A204.1 (cell line): ENCODE results near the gene PDE8A.

Source experiments
- FAIRE-seq: peaks from 2 replicates; lab custom pipeline; 2012; peaks lifted over from hg19 to GRCh38; lab: Jason Lieb, UNC

PDE8A gene

DNA sequence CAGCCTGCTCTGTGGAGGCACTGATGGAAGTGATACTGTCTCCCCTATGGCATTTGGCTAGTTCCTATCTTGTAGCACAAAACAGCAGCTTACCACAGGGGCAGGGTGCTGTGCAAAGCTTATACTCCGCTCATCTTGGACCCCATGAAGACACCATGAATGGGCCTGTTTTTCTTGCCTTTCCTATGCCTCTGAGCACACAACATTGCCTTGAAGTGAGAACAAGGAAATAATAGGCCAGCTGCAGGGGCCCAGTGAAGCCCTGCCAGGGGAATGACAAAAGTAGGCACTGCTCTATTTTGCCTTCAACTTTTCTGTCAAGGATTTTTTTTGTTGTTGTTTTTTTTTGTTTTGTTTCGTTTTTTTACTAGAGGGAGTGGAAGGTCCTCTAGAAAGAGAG lies 110.3 kb downstream of the PDE8A start:
- FAIRE-seq = no peak

DNA sequence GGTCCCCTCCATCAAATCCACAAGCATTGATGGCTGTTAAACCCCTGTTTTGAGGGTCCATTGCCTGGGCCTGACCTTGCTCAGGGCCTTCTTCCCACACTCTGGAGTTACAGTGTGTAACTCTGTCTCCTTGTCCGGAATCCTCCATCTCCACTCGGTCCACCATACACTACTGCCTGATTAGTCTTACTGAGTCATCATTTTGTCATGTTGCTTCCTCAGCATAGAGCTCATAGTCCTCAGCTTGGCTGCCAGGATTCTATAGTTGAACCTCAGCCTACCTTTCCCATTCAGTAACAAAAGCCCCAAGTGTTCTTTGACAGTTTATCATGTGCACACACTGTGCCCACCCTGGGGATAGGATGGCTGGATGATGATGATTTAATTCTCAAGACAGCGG lies 113.0 kb downstream of the PDE8A start:
- FAIRE-seq = no peak

DNA sequence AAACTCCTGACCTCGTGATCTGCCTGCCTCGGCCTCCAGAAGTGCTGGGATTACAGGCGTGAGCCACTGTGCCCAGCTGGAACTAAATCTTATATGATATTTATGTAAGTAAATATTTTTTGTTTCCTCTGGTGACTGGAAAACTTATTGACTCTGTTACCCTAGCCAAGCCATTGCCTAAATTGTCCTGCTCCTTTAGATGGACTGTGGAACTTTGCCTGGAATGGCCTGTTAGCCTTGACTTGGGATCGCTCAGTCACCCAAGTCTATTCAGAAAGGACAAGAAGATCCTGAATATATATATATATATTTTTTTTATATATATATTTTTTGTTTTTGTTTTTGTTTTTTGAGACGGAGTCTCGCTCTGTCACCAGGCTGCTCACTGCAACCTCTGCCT lies 113.9 kb downstream of the PDE8A start:
- no peak for FAIRE-seq

DNA sequence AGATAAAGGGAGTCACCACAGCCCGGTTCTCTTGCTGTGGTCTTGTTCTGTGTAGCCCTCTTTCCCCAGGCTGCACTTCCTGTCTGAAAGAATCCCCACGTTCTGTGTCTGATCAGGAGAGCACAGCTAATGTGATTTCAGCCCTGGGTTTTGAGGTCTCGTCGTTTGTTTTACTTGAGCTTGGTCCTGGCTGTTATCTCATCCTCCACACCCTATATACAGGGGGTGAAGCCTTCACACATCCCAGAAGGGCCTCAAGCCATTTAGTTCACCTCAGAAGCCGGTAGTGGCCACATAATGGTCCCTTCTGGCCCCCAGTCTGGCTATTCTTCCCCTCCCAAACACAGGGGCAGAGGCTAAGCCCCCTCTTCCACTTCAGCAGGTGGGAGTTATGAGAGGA lies 115.6 kb downstream of the PDE8A start:
- FAIRE-seq = no peak

DNA sequence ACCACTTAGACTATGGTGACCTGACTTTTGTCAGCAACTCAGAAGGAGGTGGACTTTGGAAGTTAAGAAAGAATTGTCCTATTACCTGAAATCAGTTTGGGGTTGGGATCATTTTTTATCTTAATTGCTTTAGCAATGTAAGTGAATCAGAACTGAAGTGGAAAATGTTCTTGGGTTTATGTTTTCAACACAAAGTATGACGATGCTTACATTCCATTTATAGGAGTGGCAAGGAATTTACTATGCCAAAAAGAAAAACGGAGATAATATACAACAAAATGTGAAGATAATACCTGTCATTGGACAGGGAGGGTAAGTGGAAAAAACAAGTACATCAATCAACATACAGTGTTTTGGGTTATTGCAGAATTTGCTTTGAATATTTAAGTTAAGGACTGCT lies 116.1 kb downstream of the PDE8A start:
- FAIRE-seq = no peak

DNA sequence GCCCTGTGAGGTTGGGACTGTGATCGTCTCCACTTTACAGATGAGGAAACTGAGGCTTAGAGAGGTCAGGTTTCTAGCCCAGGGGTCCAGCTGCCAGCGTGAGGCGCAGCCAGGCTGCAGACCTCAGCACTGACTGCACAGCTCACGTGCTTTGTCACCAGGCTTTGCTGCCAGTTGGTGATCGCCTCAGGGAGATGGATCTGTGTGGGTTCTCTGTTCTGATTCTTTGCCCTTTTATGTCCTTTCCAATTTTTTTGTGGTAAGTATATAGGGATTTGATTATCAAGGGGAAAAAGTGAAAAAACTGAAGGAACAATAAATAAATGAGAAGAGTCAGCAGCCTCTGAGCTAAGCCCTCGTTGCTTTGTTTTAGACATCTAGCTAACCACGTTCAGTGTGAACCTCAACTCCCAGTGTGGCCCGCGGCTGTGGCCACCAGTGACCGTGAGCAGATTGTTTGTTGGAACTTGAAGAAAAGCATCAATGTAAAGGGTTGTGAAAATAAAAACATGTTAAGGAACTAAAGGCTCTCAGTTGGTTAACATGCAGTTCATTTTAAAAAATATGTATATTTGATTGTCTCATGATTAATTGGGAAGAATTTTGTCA lies 117.6 kb downstream of the PDE8A start:
- FAIRE-seq = no peak

DNA sequence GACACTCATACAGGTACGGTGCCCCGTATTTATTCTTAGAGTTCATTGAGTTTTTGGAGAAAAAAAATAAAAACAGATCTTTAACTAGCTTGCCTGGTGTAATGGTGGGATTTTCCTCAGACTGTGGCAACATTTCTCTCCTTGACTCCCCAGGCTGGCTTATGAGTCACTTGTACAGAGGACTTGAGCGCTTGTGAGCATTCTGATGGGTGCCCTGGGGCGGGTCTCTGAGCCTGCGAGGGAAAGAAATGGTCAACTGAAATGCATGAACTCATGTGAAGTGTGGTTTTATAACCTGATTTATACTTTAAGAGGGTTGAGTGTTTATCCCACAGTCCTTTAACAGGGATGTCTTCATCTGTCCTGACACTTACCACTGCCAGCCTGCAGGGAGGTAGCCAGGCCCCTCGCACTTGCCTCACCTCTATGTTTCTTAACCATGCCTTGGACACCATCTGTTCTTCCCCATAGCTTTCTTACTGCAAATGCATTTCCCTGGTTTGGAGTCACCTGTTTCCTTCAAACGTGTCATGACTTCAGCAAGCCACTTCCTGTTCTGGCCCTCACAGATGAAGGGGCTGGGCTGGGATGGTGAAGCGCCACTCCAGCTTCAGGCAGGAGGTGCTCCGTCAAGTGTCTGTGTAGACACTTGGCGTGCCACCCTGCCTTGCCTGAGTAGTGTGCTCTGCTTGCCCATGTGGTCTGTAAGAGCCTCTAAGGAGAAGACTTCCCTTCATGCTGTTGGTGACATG lies 118.7 kb downstream of the PDE8A start:
- FAIRE-seq = no peak

DNA sequence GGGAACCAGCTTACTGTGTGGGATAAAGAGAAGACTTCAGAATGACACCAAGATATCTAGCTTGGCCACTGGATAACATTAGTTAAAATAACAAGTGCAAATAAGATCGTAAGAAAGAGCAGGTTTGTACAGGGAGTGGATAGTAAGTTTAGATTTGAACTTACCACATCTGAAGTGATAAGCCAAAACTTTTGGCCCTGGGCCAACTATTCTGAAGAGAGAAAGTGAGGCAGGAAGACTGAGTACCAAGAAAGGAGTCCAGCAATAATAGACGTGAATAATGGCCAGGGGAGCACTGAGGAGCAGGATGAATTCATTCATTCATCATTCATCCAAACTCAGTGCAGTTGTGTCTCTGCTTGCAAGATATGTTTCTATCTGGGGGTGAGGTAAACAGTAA lies 122.9 kb downstream of the PDE8A start:
- no peak for FAIRE-seq

DNA sequence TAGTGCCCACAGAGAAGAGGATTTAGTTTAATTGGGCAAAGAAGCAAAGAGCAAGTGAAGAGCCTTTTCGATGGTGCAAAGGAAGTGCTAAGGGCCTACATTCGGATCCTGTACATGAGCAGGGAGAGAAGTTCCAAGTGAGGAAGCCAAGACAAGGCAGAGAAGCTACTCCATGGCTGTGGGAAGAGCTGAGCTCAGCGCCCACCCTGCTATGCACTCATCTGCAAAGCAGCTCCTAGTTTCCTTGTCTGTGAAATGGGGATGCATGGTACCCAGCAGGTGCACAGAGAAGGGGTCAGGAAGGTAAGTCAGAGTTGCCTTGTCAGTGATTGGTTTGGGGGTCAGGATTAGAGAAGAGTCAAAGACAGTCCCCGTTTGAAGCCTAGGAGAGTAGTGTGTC lies 126.5 kb downstream of the PDE8A start:
- no peak for FAIRE-seq

DNA sequence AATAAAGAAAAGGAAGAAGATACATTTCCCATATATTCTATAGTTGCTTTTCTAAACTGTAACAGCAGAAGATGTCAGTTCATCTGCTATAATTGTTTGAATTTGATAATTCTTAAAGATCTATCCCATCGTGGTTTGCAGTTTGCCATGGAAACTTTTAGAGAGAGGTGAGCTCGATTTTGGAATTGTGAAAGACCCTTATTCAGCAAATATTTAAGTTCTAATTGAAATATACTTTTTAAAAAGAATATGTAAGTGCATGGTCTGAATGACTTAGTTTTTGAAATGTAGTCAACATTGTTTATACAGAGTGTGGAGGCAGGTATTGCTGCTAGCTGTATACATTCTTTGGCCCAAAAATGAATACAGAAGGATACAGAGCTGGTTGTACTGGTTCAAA lies 127.7 kb downstream of the PDE8A start:
- no peak for FAIRE-seq

DNA sequence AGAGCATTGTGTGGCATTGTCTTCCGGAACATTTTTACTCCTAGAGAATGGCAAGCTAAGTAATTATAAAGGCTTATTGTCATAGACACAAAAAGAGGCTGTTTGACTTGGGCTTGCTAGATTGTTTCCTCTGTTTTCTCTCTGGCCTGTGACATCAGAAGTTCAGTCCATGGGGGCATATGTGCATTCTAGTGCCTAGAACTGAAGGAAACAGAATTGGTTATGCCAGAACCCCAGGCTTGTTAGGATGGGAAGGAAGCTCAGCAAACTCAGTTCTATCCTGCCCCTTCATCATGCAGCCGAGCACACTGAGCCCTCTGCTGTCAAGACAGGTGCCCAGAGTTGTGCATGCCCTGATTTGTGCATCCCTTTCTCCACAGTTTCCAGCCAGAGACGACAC lies 131.3 kb downstream of the PDE8A start:
- no peak for FAIRE-seq

DNA sequence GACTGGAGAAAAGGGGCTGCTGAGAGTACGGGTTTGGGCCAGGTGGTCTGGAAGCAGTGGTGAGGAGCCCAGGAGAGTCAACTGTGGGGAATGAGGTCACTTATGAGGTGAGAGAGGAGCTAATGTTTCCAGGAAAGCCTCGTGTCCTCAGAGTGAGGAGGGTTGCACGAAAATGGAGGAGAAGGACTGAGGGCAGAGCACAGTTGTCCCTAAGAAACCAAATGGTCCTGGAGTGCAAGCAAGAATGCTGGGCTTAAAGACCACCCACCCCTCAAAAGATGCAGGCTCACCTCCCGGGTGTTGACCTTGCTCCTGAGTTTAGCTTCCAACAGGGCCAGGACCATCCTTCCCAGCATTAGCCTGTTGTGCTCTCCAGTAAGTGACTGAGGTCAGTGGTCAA lies 133.2 kb downstream of the PDE8A start:
- FAIRE-seq = no peak

DNA sequence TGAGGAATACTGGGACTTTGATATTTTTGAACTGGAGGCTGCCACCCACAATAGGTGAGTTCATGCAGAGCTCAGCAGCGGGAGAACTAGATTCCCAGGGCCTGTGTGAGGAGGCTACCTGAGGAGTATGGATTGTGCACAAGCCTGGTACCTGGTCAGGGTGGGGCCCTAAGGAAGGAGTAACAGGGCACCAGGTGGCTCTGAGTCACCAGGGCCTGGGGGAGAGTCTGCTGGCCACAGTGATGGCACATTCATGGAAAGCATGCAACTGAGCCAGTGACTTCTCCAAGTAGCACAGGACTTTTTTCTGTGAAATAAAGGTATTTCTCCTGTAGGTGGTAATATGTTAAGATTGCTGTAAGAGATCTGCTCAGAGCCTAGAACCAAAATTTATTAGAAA lies 134.4 kb downstream of the PDE8A start:
- FAIRE-seq = no peak

DNA sequence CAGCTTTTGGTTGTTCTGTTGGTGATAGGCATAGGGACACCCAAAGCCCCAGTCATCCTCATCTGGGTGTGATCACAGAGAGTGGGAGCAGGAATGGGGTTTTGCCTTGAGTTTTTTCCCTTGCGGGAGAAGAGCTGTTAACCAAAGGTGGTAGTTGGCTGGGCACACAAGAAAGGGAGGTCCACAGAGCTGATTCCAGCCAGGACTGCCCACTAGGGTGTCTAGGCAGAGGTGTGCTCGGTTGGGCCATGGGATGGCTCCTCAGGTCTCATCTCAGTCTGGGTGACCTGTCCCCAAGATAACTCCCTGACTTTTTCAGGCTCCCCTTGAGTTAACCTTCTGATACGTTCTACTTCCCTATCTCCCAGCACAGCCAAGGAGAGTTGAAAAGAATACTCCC lies 134.8 kb downstream of the PDE8A start:
- no peak for FAIRE-seq

DNA sequence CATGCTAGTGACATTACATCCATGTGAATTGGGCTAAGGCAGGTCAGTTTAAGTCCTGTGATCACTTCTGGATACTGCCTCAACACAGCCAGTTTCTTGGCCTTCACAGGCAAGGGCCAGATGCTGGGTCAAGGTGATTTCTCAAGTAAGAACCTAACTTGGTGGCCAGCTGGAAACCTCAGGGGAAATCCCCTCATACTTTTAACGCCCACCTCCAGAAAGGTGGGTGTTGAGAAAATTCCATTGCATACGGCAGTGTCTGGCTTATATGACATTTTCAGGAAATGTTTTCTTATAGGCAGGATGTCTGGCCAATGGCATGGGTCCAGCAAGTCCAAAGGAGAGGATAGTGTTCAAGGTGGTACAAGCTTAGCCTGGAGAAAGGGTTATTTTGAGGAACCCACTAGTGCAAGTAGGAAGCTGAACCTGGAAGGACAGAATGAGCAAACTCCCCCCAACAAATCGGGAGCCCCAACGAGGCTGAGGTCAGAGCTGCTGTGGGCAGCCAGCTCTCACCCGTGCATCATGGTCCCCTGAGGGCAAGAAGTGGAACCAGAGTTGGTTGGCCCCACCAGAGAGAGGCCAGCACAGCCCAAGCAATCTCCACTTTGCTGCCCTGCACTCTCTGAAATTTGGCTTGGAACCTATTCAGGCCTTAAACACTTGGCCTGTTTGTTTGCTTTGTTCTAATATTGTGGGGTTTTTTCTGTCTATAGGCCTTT lies 135.4 kb downstream of the PDE8A start:
- FAIRE-seq = no peak

DNA sequence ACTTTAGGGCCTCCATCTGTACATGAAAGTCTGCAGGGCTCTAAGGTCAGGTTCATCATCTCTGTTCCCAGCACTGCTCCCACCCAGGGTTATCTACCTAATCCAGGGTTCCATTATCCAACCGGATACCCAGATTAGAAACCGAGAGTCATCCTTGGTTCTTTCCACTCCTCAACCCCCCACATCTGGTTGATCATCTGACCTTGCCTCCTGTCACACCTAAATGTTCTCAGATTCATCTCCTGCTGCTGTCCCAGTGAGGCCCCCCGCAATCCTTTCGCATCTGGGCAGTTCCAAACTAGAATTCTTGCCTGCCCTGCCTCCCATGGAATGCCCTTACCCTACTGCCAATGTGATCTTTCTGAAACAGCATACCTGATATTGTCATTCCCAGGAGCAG lies 136.5 kb downstream of the PDE8A start:
- FAIRE-seq = no peak

DNA sequence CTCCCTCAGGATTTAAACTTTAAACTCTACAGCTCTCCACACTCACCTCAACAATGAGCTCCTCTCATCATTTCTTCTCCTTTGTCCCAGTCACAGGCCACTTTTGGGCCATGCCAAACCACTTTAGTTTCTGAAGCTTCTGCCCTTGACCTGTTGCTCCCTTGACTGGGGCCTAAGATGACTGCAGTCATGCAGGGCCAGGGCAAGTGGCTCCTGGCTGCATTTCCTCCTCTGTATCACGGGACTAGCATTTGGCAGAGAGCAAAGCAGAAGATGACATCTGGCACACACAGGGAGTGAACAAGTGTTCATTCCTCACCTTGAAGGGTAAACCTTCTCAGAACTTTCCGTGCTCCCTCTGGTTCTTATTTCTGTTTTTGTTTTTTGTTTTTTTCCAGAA lies 136.9 kb downstream of the PDE8A start:
- no peak for FAIRE-seq

DNA sequence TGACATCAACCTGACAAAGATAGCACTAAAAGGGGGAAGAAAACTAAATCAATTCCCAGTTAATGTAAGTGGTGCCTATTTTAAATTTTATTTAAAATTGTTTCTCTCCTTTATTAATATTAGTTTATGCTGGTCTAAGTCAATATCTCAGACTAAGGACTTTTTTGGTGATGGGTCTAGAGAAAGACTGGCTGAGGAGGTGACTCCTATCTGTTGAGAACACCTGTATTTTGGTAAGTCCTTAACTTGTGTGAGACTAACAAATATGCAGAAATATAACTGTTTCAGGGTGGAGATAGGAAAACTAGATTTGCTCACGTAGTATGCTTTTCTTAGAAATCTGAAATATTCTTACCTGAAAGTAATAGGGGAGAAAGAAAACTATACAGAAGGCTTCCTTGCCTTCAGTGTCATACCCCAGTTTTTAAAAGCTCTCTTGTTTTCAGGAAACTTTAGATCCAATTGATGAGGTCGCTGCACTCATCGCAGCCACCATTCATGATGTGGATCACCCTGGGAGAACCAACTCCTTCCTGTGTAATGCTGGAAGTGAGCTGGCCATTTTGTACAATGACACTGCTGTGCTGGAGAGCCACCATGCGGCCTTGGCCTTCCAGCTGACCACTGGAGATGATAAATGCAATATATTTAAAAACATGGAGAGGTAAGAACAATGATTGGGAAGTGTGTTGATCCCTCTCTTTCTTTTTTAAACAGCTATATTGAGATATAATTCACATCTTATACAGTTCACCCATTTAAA lies 138.9 kb downstream of the PDE8A start:
- no peak for FAIRE-seq

DNA sequence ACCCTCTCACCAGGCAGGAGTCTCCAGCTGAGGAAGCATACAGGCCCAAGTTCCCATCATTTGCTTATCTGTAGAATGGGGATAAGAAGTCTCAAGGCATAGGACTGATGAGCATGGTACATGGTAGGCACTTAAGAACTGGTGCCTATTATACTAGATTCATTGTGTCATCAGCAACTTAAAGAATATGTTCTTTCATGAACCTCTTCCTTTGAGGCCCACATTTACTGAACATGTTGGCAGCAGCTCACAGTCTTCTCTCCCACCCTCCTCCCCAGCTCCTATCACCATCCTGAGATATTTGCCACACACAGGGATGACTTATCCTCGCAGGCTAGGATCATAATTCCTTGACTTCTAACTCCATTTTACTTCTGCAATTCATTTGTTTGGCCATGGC lies 142.5 kb downstream of the PDE8A start:
- FAIRE-seq = no peak

DNA sequence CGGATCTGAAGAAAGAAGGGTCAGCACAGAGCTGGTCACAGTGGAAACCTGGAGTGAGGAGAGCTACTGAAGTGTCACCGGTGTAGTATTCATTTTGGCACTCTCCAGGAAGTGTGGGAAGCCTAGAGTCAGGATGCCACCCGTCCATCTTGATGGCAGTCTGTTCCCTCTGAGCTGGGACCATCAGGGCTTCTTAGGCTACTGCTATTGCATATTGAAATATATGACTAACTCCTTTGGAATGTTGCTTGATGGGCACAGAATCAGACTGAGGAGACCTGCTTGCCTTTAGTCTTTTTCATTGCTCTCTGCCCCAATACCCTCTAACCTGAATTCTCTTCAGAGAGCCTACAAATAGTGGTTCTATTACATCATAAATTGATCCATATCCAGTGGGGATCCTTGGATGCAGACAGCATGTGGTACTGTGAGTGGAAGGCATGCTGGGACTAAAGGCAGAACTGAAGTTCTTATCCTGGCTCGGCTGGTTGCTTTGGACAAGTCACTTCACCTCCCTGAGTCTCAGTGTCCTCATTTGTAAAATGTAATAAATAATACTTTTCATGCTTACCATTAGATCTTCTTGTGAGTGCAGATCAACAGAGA lies 143.5 kb downstream of the PDE8A start:
- no peak for FAIRE-seq

DNA sequence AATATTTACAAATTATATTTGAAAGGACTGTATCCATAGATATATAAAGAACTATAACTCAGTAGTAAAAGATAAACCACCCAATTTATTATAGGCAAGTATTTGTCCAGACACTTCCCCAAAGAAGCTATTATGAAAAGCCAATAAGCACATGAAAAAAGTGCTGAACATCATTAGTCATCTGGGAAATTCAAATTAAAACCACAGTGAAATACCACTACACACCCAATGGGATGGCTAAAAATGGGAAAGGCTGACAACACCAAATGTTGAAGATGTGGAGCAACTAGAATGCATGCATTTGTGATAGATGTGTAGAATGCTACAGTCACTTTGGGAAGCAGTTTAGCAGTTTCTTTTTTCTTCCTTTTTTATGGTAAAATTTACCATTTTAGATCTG lies 147.0 kb downstream of the PDE8A start:
- no peak for FAIRE-seq

DNA sequence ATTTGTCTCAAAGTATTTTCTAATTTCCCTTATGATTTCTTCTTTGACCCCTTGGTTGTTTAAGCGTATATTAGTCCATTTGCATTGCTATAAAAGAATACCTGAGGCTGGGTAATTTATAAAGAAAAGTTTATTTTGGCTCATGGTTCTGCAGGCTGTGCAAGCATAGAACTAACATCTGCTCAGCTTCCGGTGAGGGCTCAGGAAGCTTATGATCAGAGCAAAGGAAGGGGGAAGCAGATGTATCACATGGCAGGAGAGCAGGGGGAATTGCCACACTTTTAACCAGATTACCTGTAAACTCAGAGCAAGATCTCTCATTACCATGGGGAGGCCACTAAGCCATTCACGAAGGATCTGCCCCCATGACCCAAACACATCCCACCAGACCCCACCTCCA lies 148.2 kb downstream of the PDE8A start:
- no peak for FAIRE-seq

DNA sequence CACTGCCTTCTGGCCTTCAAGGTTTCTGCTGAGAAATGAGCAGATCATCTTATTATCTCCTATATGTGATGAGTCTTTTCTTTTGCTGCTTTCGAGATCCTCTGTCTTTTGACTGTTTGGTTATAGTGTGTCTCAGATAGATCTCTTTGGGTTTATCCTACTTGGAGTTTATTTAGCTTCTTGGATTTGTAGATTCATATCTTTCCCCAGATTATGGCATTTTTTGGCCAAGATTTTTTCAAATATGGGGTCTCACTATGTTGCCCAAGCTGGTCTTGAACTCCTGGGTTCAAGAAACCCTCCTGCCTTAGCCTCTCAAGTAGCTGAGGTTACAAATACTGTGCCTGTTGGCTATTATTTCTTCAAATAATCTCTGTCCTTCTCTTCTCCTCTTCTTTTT lies 150.3 kb downstream of the PDE8A start:
- no peak for FAIRE-seq
